Measurements from ENCODE around the gene FRS3.

FRS3 gene

DNA sequence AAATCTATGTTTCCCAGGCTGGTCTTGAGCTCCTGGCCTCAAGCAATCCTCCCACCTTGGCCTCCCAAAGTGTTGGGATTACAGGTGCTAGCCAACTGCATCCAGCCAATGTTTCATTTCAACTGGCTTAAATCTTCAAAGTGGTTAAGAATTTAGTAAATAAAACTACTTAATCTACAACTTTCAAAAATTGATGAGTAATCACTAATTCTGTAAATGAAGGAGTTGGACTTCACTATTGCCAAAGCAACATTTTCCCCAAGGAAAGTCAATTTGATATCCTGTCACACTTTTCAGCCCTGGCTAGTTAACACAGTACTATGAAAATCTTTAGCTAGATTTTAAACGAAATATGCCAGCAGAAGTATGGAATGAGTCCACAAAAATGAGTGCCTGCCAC is 11.6 kb upstream of the FRS3 start:
- WGBS, result 100% methylated on average over 1 of the region's 1 CpG

DNA sequence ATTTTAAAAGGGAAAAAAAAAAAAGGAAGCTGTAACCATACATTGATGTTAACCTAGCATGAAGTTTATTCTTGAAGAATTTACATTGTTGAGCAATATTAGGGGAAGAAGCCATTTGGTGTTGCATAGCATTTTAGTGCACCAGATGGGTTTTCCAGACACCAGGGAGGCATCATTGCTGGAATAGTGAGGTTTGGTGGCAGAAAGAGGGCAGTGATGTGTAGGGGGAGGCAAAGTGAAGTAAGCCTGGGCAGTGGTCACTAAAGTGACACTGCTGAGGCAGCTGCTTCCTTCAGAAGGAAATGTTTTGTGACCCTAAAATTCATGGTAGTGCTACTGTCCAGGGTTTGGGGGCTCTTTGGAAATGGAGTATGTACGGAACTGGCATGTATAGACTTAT is 10.3 kb upstream of the FRS3 start:
- Histone ChIP-seq H3K4ac (ENCODE audit: low read depth in 1 of 2, low read length in 2 of 2) (no peak overlapping the region), H2AFZ (ENCODE audit: low read depth, low read length) (no peak overlapping the region)
- WGBS, result 96% methylated on average over 1 of the region's 1 CpG

More for the DNA sequence above, 11.6 kb upstream of the FRS3 start:
- no peak overlapping the region for H4K8ac ChIP-seq (ENCODE audit: low read length)
- H3K79me1 ChIP-seq (replicated peaks; ENCODE audit: low read length, poor library complexity, severe bottlenecking), result peaks cover 15% of the 10 kb centered on the region
- no peak overlapping the region for H2BK120ac ChIP-seq (ENCODE audit: low read depth, low read length)
- no peak overlapping the region for H3K18ac ChIP-seq (ENCODE audit: low read depth in 1 of 2, low read length in 2 of 2)
- no peak overlapping the region for H3K23ac ChIP-seq (ENCODE audit: low read length in 2 of 2)
- no peak overlapping the region for H4K91ac ChIP-seq (ENCODE audit: low read length)
- H3K14ac ChIP-seq (ENCODE audit: low read length in 2 of 2), result no peak overlapping the region
- H3K36me3 ChIP-seq (ENCODE audit: control insufficient read depth in 1 of 2, insufficient read depth in 2 of 2, low read depth in 1 of 2, low read length in 2 of 2), result peaks cover 10 to 55% of the 10 kb centered on the region in 2 experiments
- H3K27ac ChIP-seq (ENCODE audit: low read length, poor library complexity, severe bottlenecking), result no peak overlapping the region
- H2AFZ ChIP-seq (ENCODE audit: low read depth, low read length), result no peak overlapping the region
- no peak overlapping the region for H3K4ac ChIP-seq (ENCODE audit: low read depth in 1 of 2, low read length in 2 of 2)
- no peak overlapping the region for H2BK12ac ChIP-seq (ENCODE audit: low read length in 2 of 2)
- H3K9ac ChIP-seq (ENCODE audit: low read length), result no peak overlapping the region
- no peak overlapping the region for H2BK5ac ChIP-seq (ENCODE audit: low read depth, low read length, poor library complexity, severe bottlenecking)
- H2AK5ac ChIP-seq (ENCODE audit: low read length, severe bottlenecking), result no peak overlapping the region
- no peaks in the 10 kb centered on the region for H3K9me3 ChIP-seq (ENCODE audit: control insufficient read depth, low read length)
- peaks cover 11% of the 10 kb centered on the region for H3K4me1 ChIP-seq (ENCODE audit: control insufficient read depth, insufficient read depth, low read depth, low read length)
- H3K27me3 ChIP-seq (ENCODE audit: control insufficient read depth in 1 of 2, insufficient read depth in 1 of 2, low read length in 2 of 2), result no peaks in the 10 kb centered on the region
- no peak for DNase-seq
- no peak overlapping the region for H2BK15ac ChIP-seq (ENCODE audit: low read depth, poor library complexity, severe bottlenecking)
- no peak overlapping the region for H3K4me3 ChIP-seq (ENCODE audit: insufficient read depth in 1 of 2, low read depth in 1 of 2, low read length in 2 of 2)
- no peak overlapping the region for H3K4me2 ChIP-seq (ENCODE audit: low read length, poor library complexity, severe bottlenecking)

DNA sequence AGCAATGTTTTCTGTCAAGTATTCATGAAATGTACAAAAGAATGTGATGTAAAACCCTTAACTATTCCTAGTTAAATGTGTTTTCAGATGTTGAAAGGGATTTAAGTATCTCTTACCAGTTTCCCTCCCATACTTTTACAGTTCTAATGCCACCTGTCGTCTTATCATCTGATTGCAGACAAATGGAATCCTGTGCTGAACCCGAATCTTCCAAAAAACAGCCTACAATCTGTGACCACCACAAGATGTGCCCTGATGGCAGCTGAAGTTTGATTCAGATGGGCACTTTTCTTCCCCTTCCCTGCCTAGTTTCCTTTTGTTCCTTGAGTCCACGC is 9.7 kb upstream of the FRS3 start:
- H3K4ac ChIP-seq (ENCODE audit: low read depth in 1 of 2, low read length in 2 of 2), result no peak overlapping the region
- no peak overlapping the region for H2BK12ac ChIP-seq (ENCODE audit: low read length in 2 of 2)
- no peak for DNase-seq
- peaks cover 16% of the 10 kb centered on the region for H3K79me1 ChIP-seq (replicated peaks; ENCODE audit: low read length, poor library complexity, severe bottlenecking)
- H4K91ac ChIP-seq (ENCODE audit: low read length), result no peak overlapping the region
- peaks cover 6 to 39% of the 10 kb centered on the region in 2 experiments for H3K36me3 ChIP-seq (ENCODE audit: control insufficient read depth in 1 of 2, insufficient read depth in 2 of 2, low read depth in 1 of 2, low read length in 2 of 2)
- H3K9me3 ChIP-seq (ENCODE audit: control insufficient read depth, low read length), result no peaks in the 10 kb centered on the region
- WGBS, result 90% methylated on average over 2 of the region's 3 CpGs
- no peak overlapping the region for H3K18ac ChIP-seq (ENCODE audit: low read depth in 1 of 2, low read length in 2 of 2)
- no peak overlapping the region for H4K8ac ChIP-seq (ENCODE audit: low read length)
- no peak overlapping the region for H3K14ac ChIP-seq (ENCODE audit: low read length in 2 of 2)
- H2AFZ ChIP-seq (ENCODE audit: low read depth, low read length), result no peak overlapping the region
- no peak overlapping the region for H2AK5ac ChIP-seq (ENCODE audit: low read length, severe bottlenecking)
- H3K27ac ChIP-seq (ENCODE audit: low read length, poor library complexity, severe bottlenecking), result no peak overlapping the region
- H2BK5ac ChIP-seq (ENCODE audit: low read depth, low read length, poor library complexity, severe bottlenecking), result no peak overlapping the region
- no peak overlapping the region for H2BK120ac ChIP-seq (ENCODE audit: low read depth, low read length)
- no peak overlapping the region for H3K23ac ChIP-seq (ENCODE audit: low read length in 2 of 2)
- peaks cover 18% of the 10 kb centered on the region for H3K4me1 ChIP-seq (ENCODE audit: control insufficient read depth, insufficient read depth, low read depth, low read length)
- no peak overlapping the region for H3K4me2 ChIP-seq (ENCODE audit: low read length, poor library complexity, severe bottlenecking)
- H3K9ac ChIP-seq (ENCODE audit: low read length), result no peak overlapping the region
- H3K27me3 ChIP-seq (ENCODE audit: control insufficient read depth in 1 of 2, insufficient read depth in 1 of 2, low read length in 2 of 2), result no peaks in the 10 kb centered on the region
- H3K4me3 ChIP-seq (ENCODE audit: insufficient read depth in 1 of 2, low read depth in 1 of 2, low read length in 2 of 2), result no peak overlapping the region
- H2BK15ac ChIP-seq (ENCODE audit: low read depth, poor library complexity, severe bottlenecking), result no peak overlapping the region

More for the DNA sequence above, 10.3 kb upstream of the FRS3 start:
- Histone ChIP-seq H3K14ac (ENCODE audit: low read length in 2 of 2) (no peak overlapping the region), H4K91ac (ENCODE audit: low read length) (no peak overlapping the region), H2BK5ac (ENCODE audit: low read depth, low read length, poor library complexity, severe bottlenecking) (no peak overlapping the region), H3K79me1 (replicated peaks; ENCODE audit: low read length, poor library complexity, severe bottlenecking) (peaks cover 16% of the 10 kb centered on the region), H2BK120ac (ENCODE audit: low read depth, low read length) (no peak overlapping the region), H3K4me3 (ENCODE audit: insufficient read depth in 1 of 2, low read depth in 1 of 2, low read length in 2 of 2) (no peak overlapping the region), H3K9me3 (ENCODE audit: control insufficient read depth, low read length) (no peaks in the 10 kb centered on the region), H3K4me1 (ENCODE audit: control insufficient read depth, insufficient read depth, low read depth, low read length) (peaks cover 18% of the 10 kb centered on the region), H3K27me3 (ENCODE audit: control insufficient read depth in 1 of 2, insufficient read depth in 1 of 2, low read length in 2 of 2) (no peaks in the 10 kb centered on the region), H3K18ac (ENCODE audit: low read depth in 1 of 2, low read length in 2 of 2) (no peak overlapping the region), H3K27ac (ENCODE audit: low read length, poor library complexity, severe bottlenecking) (no peak overlapping the region), H3K4me2 (ENCODE audit: low read length, poor library complexity, severe bottlenecking) (no peak overlapping the region), H2BK15ac (ENCODE audit: low read depth, poor library complexity, severe bottlenecking) (no peak overlapping the region), H3K23ac (ENCODE audit: low read length in 2 of 2) (no peak overlapping the region), H3K9ac (ENCODE audit: low read length) (peak overlapping the region; percentile 5), H3K36me3 (ENCODE audit: control insufficient read depth in 1 of 2, insufficient read depth in 2 of 2, low read depth in 1 of 2, low read length in 2 of 2) (peaks cover 8 to 43% of the 10 kb centered on the region in 2 experiments), H4K8ac (ENCODE audit: low read length) (no peak overlapping the region), H2BK12ac (ENCODE audit: low read length in 2 of 2) (no peak overlapping the region), H2AK5ac (ENCODE audit: low read length, severe bottlenecking) (no peak overlapping the region)
- DNase-seq, result no peak

DNA sequence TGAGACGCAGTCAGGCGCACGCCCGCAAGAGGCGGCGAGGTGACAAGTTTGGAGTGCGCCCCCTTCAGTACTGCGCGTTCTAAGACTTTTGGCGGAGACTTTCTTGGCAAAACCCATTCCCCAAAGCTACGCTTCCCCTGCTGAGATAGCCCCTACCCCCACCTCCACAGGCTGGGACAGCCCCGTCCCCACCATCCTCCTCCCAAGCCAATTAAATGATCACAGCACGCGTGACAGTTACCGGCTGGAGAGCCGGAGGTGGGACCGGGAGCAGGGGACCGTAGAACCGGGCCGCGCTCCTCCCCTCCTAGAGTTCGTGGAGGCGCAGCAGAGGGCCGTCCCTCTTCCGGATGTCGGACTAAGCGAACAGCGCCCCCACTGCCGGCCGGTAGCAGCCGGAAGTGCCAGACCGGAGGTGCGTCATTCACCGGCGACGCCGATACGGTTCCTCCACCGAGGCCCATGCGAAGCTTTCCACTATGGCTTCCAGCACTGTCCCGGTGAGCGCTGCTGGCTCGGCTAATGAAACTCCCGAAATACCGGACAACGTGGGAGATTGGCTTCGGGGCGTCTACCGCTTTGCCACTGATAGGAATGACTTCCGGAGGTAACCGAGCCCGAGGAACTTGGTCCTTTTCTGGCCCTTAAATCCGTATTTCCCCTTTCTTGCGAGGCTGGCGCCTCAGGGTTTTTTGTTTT is 7.7 kb upstream of the FRS3 start, which contains the start of gene TOMM6:
Gene TOMM6, plus strand, starts transcription at position 476 of the 699 bp plus-strand sequence. Its CDS starts 4 bp downstream, at position 480.
- DNase-seq, result peak; percentile 96
- Histone ChIP-seq H3K9ac (ENCODE audit: low read length) (peak within 1 kb of the TSS; percentile 96), H4K8ac (ENCODE audit: low read length) (peak within 1 kb of the TSS; percentile 89), H2AFZ (ENCODE audit: low read depth, low read length) (peak within 1 kb of the TSS; percentile 33), H3K27me3 (ENCODE audit: control insufficient read depth in 1 of 2, insufficient read depth in 1 of 2, low read length in 2 of 2) (no peaks in the 10 kb centered on the region), H3K4ac (ENCODE audit: low read depth in 1 of 2, low read length in 2 of 2) (peak within 1 kb of the TSS; percentile 79 to 88), H3K14ac (ENCODE audit: low read length in 2 of 2) (peak within 1 kb of the TSS in 1 of 2 experiments; percentile 79), H3K79me1 (replicated peaks; ENCODE audit: low read length, poor library complexity, severe bottlenecking) (peaks cover 17% of the 10 kb centered on the region), H3K4me2 (ENCODE audit: low read length, poor library complexity, severe bottlenecking) (peak within 1 kb of the TSS; percentile 96), H3K4me1 (ENCODE audit: control insufficient read depth, insufficient read depth, low read depth, low read length) (peaks cover 18% of the 10 kb centered on the region), H2BK5ac (ENCODE audit: low read depth, low read length, poor library complexity, severe bottlenecking) (peak within 1 kb of the TSS; percentile 81), H3K18ac (ENCODE audit: low read depth in 1 of 2, low read length in 2 of 2) (peak within 1 kb of the TSS; percentile 75 to 94), H3K27ac (ENCODE audit: low read length, poor library complexity, severe bottlenecking) (peak within 1 kb of the TSS; percentile 88), H3K36me3 (ENCODE audit: control insufficient read depth in 1 of 2, insufficient read depth in 2 of 2, low read depth in 1 of 2, low read length in 2 of 2) (peaks cover 6 to 36% of the 10 kb centered on the region in 2 experiments), H2BK12ac (ENCODE audit: low read length in 2 of 2) (peak within 1 kb of the TSS in 1 of 2 experiments; percentile 49), H3K4me3 (ENCODE audit: insufficient read depth in 1 of 2, low read depth in 1 of 2, low read length in 2 of 2) (peak within 1 kb of the TSS; percentile 69 to 100), H2BK15ac (ENCODE audit: low read depth, poor library complexity, severe bottlenecking) (no peak within 1 kb of the TSS), H3K23ac (ENCODE audit: low read length in 2 of 2) (peak within 1 kb of the TSS in 1 of 2 experiments; percentile 66), H3K9me3 (ENCODE audit: control insufficient read depth, low read length) (no peaks in the 10 kb centered on the region), H2BK120ac (ENCODE audit: low read depth, low read length) (no peak within 1 kb of the TSS), H4K91ac (ENCODE audit: low read length) (peak within 1 kb of the TSS; percentile 58), H2AK5ac (ENCODE audit: low read length, severe bottlenecking) (peak within 1 kb of the TSS; percentile 37)
- under 1% methylated on average over 55 of the region's 55 CpGs for WGBS
